GM19455 (cell line): ENCODE measurements around the gene FRMD4A.
A peak's percentile ranks its signal among the peaks of the same experiment; 100 is the strongest.
"Not testable (repeated sequence)": the region's sequence is repeated elsewhere in the genome, so short reads cannot be mapped to it uniquely, and the experiment has no call there.

Experiments
- ATAC-seq: cut with Tn5 transposase; IDR thresholded peaks from one replicate; pipeline ENCODE4 v1.9.1; 2021; ENCODE audit not compliant: unreplicated experiment

FRMD4A gene

GRCh38 chr10:13797164-13797563 lies 533.6 kb downstream of the FRMD4A start:
- ATAC-seq: no peak

DNA sequence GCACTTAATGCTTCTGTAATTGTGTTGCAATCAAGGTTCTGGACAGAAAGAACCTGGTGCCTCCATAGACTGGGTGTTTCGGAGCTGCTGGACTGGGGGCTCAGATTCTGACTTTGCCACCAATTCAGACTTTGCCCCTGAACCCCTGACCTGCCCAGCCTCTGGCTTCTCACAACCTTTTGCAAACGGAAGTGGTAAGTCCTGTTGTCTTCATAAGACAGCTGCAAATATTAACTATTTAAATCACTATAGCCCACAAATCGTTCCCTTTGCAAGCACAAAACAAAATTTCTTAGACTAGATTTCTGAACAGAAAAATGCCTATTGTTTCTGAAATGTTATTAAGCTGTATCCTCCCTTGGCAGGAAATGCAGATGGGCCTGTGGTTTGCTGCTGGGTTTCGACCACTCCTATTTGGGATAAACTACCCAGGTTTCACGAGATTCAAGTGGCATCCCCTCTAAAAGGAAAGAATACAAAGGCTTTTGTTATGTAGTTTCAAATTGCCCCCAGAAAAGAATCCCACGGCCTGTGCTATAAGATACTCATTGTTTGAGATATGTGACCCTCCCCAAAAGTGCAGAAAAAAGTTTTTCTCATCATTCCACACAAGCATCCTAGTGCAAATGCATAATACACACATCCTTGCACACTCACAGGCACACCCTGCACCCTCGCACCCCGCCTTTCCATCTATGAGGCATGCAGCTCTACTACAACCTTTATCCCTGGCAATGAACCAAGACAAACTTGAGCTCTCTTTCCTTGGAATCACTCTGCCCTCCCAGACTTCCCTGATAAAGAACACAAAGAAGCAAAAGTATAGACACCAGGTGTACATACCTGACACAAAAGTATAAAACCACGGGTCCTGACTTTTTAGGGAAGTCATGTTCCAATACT lies 534.8 kb downstream of the FRMD4A start:
- ATAC-seq: no peak

GRCh38 chr10:13794992-13795612 lies 535.6 kb downstream of the FRMD4A start:
- ATAC-seq: no peak

DNA sequence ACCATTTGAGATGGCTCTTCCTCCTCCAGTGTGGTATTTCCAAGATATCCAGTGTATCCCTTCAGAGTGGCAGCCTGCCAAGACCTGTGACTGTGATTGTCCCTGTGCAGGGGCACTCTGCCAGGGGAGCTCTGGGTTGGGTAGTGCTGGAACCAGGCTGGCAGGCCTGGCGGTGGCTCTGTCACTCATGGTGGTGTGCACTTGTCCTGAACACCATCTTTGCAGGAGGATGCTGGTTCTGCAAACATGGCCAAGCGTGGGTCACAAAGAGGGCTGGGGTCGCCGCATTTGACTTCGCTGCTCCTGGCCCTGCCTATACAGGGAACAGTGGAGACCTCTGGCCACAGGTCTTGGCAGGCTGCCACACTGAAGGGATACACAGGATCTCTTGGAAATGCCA lies 538.7 kb downstream of the FRMD4A start:
- ATAC-seq: no peak

DNA sequence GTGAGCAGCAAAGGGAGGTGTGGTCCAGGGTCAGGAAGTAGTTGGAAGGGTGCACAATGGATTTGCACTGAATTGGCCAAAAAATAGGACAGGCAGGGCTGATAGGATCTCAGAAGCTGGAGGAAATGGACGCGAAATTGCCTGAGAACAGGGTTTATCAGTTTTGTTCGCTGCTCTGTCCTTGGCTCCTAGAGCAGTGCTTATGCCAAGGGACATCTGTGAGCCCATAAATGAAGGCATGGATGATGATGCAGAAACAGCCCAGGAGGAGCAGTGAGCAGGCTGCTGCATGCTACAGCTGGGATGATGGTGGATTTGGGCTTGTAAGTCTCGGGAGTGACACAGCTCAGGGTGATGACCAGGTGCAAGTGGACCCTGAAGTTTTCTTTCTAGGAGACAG lies 539.2 kb downstream of the FRMD4A start:
- no peak for ATAC-seq

DNA sequence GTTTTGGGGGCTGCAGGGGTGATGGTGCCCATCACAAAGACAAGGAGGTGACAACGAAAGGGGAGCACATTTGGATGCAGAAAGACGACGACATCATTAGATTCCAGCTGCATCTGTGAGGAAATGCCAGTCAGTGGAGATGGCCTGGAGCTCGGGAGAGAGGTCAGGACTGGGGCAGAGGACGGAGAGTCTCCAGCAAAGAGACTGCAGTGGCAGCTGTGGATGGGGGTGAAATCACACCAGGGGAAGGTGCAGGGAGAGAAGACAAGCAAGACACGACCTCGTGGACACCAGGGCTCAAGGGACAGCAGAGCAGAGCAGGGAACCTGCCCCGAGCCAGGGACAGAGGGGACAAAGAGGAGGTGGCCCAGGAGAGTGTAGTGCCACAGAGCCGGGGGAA lies 540.5 kb downstream of the FRMD4A start:
- ATAC-seq: no peak

GRCh38 chr10:13789448-13789829 lies 541.3 kb downstream of the FRMD4A start:
- ATAC-seq: no peak

GRCh38 chr10:13788711-13789447 lies 541.8 kb downstream of the FRMD4A start:
- no peak for ATAC-seq

- ATAC-seq: no peak
Observed at GRCh38 chr10:13788320-13788600, 542.5 kb downstream of the FRMD4A start.

GRCh38 chr10:13787015-13787421 lies 543.7 kb downstream of the FRMD4A start:
- peak; percentile 72 for ATAC-seq

DNA sequence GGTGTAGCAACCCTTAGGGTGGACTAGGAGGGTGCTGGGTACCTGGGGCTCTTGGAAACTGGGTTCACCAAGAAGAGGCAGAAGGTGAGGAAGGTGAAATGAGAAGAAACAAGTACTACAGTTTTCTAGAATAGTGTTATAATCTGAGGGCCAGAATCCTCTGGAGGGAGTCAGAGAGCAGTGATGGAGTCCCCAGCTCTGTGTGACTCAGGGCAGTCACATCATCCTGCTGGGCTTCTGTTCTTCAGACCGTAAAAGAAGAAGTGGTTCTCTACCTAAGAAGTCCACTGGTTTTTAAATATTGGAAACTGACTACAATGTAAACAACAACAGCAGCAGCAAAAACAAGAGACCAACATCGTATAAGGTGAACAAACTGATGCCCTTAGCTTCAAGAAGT lies 546.7 kb downstream of the FRMD4A start:
- ATAC-seq: no peak

DNA sequence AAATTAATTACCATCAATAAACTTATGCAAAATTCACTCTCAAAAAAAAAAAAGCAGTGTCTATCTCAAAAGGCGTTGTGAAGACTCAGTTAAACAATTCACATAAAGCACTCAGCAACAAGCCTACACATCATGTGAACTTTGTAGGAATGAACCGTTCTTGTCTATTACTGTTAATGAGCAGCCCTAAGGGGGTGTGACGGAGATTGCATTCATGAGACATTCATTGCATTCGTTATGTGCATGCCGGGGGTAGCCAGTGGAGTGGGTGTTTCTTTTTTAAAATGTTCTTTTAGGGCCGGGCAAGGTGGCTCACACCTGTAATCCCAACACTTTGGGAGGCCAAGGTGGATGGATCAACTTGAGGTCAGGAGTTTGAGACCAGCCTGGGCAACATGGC lies 551.0 kb downstream of the FRMD4A start:
- no peak for ATAC-seq

DNA sequence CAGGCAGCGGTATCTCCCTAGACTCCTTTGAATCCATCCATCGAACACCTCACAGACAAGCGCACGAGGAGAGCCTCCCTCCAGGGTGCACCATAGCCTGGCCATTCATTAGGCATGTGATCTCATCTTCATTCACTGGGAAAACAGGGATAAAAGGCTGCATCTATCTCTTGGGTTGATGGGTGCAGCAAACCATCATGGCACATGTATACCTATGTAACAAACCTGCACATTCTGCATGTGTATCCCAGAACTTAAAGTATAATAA lies 552.1 kb downstream of the FRMD4A start:
- not testable (repeated sequence) for ATAC-seq

- no peak for ATAC-seq
Observed at GRCh38 chr10:13776861-13777311, 553.8 kb downstream of the FRMD4A start.

DNA sequence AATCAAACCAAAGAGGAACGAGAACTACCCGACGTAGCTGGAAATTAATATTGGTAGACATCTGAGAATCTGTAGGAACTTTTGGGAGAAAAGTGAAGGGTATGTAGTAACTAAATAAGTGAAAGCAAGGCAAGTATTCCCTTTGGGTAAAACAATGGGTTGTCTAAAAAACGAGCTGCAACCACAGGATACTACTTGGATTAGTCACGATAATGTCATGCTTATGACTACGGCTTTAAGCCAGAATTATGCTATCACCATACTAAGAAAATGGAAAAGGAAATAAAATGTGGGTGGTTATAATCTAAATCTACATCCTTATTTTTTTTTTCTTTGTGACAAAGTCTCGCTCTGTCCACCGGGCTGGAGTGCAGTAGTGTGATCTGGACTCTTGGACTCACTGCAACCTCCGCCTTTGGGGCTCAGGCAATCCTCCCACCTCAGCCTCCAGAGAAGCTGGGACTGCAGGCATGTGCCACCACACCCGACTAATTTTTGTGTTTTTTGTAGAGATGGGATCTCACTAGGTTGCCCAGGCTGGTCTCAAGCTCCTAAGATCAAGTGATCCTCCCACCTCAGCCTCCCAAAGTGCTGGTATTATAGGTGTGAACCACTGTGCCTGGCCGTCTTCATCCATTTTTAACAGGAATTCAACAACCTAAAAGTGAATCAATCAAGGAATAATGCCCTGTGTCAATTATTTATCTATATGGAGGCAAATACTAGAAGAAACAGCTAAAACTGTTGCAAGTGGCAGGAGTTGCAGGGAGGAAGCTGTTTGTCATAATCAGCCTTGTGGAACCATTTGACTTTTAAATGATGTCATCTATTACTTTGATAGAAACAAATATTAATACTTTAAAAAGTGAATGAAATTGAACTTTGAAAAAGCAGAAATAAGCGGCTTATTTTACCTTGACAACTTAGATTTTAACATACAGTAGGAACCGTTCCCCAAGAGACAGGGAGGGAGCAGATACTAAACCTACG lies 554.6 kb downstream of the FRMD4A start:
- no peak for ATAC-seq

DNA sequence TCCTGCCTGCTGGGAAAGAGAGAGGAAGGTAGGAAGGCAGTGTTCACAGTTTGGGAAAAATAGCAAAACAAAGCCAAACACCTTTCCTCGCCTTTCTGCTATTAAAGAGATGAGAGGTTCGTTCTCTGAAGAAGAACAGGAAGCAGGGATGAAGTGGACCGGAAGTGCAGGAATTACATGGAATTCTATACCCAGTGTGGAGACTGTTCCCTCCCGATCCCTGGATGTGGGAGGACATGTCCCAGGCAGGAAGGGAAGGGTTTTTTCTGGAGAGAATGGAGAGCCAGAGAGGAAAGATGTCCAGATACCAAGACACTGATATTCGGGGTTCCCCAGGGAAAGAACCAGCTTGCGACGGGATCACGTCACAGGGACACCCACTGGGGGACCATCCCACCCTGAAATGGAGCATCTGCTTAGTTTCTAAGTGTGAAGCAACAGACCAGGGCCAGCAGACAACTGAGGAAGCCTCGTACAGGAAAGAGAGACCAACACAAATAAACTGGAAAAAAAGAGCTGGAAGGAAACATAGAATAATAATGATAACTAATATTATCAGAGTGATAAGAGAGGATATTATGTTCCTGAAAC lies 556.3 kb downstream of the FRMD4A start:
- no peak for ATAC-seq

DNA sequence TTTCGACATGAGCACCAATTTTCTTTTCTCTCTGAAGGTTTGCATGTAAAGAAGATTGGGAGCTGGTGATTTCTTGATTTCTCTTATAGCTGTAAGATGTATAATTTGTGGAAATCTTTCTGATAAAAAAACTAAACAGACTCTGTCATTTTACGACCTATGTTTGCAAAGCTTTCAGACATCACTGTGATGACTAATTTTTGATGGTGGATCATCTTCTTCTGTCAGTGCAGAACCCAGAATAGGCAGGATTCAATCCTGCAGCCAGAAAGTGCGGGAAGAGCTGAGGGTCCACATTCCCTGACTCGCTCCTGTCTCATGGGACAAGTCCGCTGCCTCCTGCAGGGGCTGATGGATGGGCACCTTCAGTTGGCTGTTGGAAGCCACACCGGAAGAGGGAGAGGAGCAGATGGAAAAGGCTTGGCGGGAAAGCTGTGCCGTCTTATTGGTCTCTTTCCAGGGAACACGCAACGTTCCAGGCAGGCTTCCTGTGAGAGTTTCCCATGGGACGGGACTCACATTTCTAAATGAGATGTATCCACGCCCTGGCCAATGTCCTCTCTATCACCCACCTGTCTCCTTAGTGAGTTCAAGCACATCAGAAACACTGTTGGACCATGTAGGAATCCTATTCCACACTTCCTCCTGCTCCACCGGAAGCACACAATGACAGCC lies 557.1 kb downstream of the FRMD4A start:
- no peak for ATAC-seq

GRCh38 chr10:13773043-13773442 lies 557.7 kb downstream of the FRMD4A start:
- no peak for ATAC-seq

- no peak for ATAC-seq
Observed at GRCh38 chr10:13771992-13772391, 558.7 kb downstream of the FRMD4A start.
